GM18858 (cell line): Measurements from ENCODE around the gene GPR83.
"Not testable (repeated sequence)": the region's sequence is repeated elsewhere in the genome, so short reads cannot be mapped to it uniquely, and the experiment has no call there.

ENCODE experiments used
- ATAC-seq: cut with Tn5 transposase; IDR thresholded peaks from one replicate; pipeline ENCODE4 v1.9.1; 2021; ENCODE audit not compliant: unreplicated experiment

GPR83 gene

GRCh38 chr11:94400839-94401772 lies at the start of gene GPR83:
GPR83 (minus strand) TSS chr11:94401419; CDS start chr11:94401247, 172 bp downstream.
- no peak for ATAC-seq

GRCh38 chr11:94450048-94450447 lies 48.8 kb upstream of the GPR83 start:
- ATAC-seq = no peak

GRCh38 chr11:94449437-94449836 lies 48.2 kb upstream of the GPR83 start:
- ATAC-seq = no peak

- ATAC-seq = no peak
Measured at GRCh38 chr11:94449029-94449428, 47.8 kb upstream of the GPR83 start.

GRCh38 chr11:94447149-94447548 lies 45.9 kb upstream of the GPR83 start:
- ATAC-seq = no peak

- no peak for ATAC-seq
Measured at GRCh38 chr11:94445641-94446040, 44.4 kb upstream of the GPR83 start.

GRCh38 chr11:94433049-94433448 lies 31.8 kb upstream of the GPR83 start:
- ATAC-seq = no peak

- ATAC-seq = no peak
Measured at GRCh38 chr11:94424662-94425061, 23.4 kb upstream of the GPR83 start.

- ATAC-seq = no peak
Measured at GRCh38 chr11:94424011-94424410, 22.8 kb upstream of the GPR83 start.

- ATAC-seq = no peak
Measured at GRCh38 chr11:94423507-94423906, 22.3 kb upstream of the GPR83 start.

- no peak for ATAC-seq
Measured at GRCh38 chr11:94418123-94418765, 17.0 kb upstream of the GPR83 start.

GRCh38 chr11:94417386-94417987 lies 16.3 kb upstream of the GPR83 start:
- ATAC-seq = no peak

GRCh38 chr11:94405062-94405833 lies 4.0 kb upstream of the GPR83 start:
- no peak for ATAC-seq

GRCh38 chr11:94402355-94402754 lies 1.1 kb upstream of the GPR83 start:
- no peak for ATAC-seq

GRCh38 chr11:94401773-94402265 lies 600 bp upstream of the GPR83 start:
- no peak for ATAC-seq

- no peak for ATAC-seq
Measured at GRCh38 chr11:94400457-94400838, 771 bp downstream of the GPR83 start.

GRCh38 chr11:94400050-94400449 lies 1.2 kb downstream of the GPR83 start:
- no peak for ATAC-seq

- ATAC-seq = no peak
Measured at GRCh38 chr11:94398101-94398500, 3.1 kb downstream of the GPR83 start.

GRCh38 chr11:94396282-94396681 lies 4.9 kb downstream of the GPR83 start:
- ATAC-seq = no peak

GRCh38 chr11:94391937-94392336 lies 9.3 kb downstream of the GPR83 start:
- ATAC-seq = not testable (repeated sequence)

GRCh38 chr11:94379613-94380012 lies 21.6 kb downstream of the GPR83 start:
- no peak for ATAC-seq
